DLD1 (cell line): Measurements from ENCODE around the gene POLR2E.

ENCODE experiments used
- in situ Hi-C: cut with HindIII; loops from 2 replicates; pipeline ENCODE4 v1.10.0; 2017; ENCODE audit warnings: low sequenced_read_pairs

Gene POLR2E

DNA sequence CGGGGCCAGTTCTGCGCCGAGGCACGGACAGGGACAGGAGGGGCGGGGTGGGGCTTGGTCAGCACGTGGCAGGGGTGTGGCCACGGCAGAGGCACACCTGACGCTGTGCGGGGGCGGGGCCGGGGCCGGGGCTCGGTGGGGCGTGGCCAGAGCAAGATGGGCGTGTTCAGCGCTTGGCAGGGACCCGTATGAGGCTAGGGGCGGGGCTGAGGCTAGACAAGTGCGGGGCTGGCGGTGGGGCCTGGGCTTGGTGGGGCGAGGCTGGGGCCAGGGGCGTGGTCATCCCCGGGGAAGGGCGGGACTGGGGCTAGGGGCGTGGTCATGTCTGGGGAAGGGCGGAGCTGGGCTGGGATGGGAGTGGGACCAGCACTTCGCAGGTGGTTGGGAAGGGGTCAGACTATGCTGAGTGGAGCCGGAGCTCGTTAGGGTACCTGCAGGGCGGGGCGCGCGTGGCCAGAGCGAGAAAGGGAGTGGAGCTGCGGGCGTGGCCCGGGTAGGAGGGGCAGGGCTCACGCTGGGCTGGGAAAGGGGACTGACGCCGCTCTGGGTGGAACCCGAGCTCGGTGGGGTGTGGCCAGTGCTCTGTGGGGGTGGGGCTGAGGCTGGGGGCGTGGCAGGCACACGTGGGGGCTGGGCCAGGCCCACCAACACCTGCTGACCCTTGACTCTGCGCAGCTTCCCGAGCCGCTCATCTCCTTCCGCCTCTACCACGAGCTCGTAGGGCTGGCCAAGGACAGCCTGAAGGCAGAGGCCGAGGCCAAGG is 12.8 kb downstream of the POLR2E start:
- in situ Hi-C loops = no loop called here

DNA sequence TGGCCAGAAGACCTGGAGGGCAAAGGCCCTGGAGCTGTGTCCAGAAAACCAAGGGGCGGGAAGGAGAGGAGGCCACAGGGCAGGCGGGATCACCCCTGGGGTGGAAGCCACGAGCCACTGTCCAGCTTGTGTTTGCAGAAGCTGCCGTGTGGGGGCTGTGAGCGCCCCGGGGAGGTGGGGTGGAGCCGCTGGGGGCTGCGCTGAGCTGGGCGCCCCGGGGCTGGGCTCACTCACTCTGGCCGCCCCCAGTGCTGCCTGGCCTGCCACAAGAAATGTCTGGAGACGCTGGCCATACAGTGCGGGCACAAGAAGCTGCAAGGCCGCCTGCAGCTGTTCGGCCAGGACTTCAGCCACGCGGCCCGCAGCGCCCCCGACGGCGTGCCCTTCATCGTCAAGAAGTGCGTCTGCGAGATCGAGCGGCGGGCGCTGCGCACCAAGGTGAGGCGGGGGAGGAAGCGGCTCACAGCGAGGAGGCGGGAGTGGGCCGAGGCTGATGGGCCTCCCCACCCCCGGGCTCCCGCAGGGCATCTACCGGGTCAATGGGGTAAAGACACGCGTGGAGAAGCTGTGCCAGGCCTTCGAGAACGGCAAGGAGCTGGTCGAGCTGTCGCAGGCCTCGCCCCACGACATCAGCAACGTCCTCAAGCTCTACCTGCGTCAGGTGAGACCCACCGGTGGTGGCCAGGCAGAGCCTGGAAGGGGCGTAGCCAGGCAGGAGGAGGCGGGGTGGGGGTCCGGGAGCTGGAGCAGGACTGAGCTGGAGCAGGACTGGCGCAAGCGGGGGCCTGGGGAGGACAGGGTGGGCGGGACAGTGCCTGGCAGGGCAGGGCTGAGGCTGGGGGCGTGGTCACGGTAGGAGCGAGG is 13.6 kb downstream of the POLR2E start:
- in situ Hi-C loops = no loop called here

GRCh38 chr19:1080360-1081161 is 14.6 kb downstream of the POLR2E start:
- in situ Hi-C loops = no loop called here

DNA sequence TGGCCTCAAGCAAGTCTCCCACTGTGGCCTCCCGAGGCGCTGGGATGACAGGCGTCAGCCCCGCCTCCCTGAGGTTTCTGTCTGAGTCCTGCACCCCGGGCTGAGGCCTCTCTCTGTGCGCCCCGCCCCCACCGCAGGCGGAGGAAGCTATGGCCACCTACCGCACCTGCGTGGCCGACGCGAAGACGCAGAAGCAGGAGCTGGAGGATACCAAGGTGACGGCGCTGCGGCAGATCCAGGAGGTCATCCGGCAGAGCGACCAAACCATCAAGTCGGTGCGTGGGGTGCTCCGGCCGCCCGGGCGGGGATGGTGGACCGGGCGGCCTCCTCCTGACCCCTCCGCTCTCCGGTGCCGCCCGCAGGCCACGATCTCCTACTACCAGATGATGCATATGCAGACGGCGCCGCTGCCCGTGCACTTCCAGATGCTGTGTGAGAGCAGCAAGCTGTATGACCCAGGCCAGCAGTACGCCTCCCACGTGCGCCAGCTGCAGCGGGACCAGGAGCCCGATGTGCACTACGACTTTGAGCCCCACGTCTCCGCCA is 15.5 kb downstream of the POLR2E start:
- in situ Hi-C loops = no loop called here

- in situ Hi-C loops = no loop called here
Observed at GRCh38 chr19:1076951-1077350, 18.2 kb downstream of the POLR2E start.

- in situ Hi-C loops = no loop called here
Observed at GRCh38 chr19:1076046-1076386, 19.2 kb downstream of the POLR2E start.

GRCh38 chr19:1074544-1075283 is 20.5 kb downstream of the POLR2E start:
- in situ Hi-C loops = no loop called here

- in situ Hi-C loops = no loop called here
Observed at GRCh38 chr19:1073956-1074517, 21.1 kb downstream of the POLR2E start.

GRCh38 chr19:1073063-1073955 is 21.9 kb downstream of the POLR2E start:
- in situ Hi-C loops = no loop called here

DNA sequence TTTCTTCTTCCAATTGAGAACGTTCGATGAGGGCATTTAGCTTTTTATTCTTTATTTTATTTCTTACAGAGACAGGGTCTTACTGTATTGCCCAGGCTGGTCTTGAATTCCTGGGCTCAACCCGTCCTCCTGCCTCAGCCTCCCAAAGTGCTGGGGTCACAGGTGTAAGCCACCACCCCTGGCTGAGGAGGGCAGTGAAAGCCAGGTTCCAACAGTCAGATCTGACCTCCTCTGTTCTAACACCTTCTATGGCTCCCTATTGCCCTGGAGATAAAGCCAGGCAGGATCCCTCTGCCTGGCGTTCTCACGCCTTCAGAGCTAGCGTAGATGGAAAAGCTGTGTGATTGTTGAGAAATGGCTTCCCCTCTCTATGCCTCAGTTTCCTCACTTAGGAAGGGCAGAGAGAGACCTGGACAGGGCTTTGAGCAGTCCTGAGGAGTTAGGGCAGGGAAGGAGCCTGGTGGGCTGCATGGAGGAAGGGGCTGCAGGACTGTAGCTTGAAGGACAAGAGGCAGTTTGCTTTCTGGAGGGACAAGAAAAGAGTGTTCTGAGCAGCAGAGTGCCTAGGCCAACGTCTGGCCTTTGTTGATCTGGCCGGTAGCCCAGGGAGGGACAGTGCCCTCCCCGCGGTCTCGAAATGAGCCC is 22.7 kb downstream of the POLR2E start:
- in situ Hi-C loops = no loop called here

GRCh38 chr19:1070931-1071791 is 24.0 kb downstream of the POLR2E start:
- in situ Hi-C loops = no loop called here

DNA sequence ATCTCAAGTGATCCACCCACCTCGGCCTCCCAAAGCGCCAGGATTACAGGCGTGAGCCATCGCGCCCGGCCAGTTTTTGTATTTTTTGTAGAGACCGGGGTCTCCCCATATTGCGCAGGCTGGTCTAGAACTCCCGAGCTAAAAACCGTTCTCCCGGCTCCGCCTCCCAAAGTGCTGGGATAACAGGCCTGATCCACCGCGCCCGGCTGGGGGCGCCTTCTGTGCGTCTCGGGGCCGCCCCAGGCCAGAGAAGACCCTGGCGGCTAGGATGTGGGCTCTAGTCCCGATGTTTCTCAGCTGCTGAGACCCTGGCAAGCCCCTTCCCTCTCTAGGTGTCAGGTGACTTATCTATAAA is 24.6 kb downstream of the POLR2E start:
- in situ Hi-C loops = no loop called here

- in situ Hi-C loops = no loop called here
Observed at GRCh38 chr19:1069009-1069779, 26.0 kb downstream of the POLR2E start.

- in situ Hi-C loops = no loop called here
Observed at GRCh38 chr19:1068009-1069001, 26.9 kb downstream of the POLR2E start.

- in situ Hi-C loops = no loop called here
Observed at GRCh38 chr19:1067341-1067957, 27.7 kb downstream of the POLR2E start.
